ENCODE measurements around the gene F2RL2. TPM values are rescaled to one million over a fixed set of nuclear protein-coding genes. Genes with fewer than 3 reads are reported as not detected.

Gene F2RL2
- not detected for total RNA-seq

GRCh38 chr5:76622973-76623596 is at the start of gene F2RL2:
F2RL2 (minus strand) TSS chr5:76623403; CDS start chr5:76623230, 173 bp downstream.
- CTCF ChIA-PET, result no interaction called here
- Mint-ChIP-seq H3K27me3 (no peaks in the 10 kb centered on the region), H3K9me3 (no peaks in the 10 kb centered on the region), H3K36me3 (ENCODE audit: low read depth) (peaks cover 11% of the 10 kb centered on the region), H3K4me3 (no peak within 1 kb of the TSS), H3K4me1 (ENCODE audit: low read depth) (peaks cover 18% of the 10 kb centered on the region), H3K27ac (no peak within 1 kb of the TSS)
- ATAC-seq (no peak), DNase-seq (no peak)
- intact Hi-C loops (cut with micrococcal nuclease), result no loop called here
- POLR2A ChIA-PET, result no interaction called here
- TF ChIP-seq, protein P1, sequence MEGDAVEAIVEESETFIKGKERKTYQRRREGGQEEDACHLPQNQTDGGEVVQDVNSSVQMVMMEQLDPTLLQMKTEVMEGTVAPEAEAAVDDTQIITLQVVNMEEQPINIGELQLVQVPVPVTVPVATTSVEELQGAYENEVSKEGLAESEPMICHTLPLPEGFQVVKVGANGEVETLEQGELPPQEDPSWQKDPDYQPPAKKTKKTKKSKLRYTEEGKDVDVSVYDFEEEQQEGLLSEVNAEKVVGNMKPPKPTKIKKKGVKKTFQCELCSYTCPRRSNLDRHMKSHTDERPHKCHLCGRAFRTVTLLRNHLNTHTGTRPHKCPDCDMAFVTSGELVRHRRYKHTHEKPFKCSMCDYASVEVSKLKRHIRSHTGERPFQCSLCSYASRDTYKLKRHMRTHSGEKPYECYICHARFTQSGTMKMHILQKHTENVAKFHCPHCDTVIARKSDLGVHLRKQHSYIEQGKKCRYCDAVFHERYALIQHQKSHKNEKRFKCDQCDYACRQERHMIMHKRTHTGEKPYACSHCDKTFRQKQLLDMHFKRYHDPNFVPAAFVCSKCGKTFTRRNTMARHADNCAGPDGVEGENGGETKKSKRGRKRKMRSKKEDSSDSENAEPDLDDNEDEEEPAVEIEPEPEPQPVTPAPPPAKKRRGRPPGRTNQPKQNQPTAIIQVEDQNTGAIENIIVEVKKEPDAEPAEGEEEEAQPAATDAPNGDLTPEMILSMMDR (IDR thresholded peaks at IDR 0.05), result no peak

- ATAC-seq (no peak), DNase-seq (no peak)
- ChIA-PET POLR2A (no interaction called here), CTCF (no interaction called here)
- Mint-ChIP-seq H3K27ac (no peak overlapping the region), H3K27me3 (no peaks in the 10 kb centered on the region), H3K36me3 (ENCODE audit: low read depth) (peaks cover 37% of the 10 kb centered on the region), H3K4me1 (ENCODE audit: low read depth) (no peaks in the 10 kb centered on the region), H3K9me3 (no peaks in the 10 kb centered on the region), H3K4me3 (no peak overlapping the region)
- intact Hi-C loops (cut with micrococcal nuclease), result no loop called here
- TF ChIP-seq, protein P1 (IDR thresholded peaks at IDR 0.05), result no peak
Measured at GRCh38 chr5:76672242-76672641, 49.0 kb upstream of the F2RL2 start.

DNA sequence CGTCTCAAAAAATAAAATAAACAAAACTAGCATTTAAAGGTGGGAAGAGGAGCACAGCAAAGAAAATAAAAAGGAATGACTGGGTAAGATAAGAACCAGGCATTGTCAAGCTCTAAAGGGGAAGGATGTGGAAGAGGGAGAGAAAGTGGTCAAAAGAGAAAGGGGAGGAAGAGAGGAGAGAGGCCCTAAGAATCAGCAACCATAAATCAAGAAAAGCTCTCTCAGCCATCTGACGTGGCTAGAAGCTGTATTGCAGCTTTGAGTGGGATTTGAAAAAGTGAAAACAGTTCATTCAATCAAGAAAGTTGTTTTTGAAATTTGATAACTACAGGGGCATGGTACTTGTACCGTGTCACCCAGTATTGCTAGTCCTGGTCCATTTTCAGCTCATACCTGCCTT is 47.3 kb upstream of the F2RL2 start:
- no peaks in the 10 kb centered on the region for H3K4me1 Mint-ChIP-seq (ENCODE audit: low read depth)
- H3K27me3 Mint-ChIP-seq, result no peaks in the 10 kb centered on the region
- H3K27ac Mint-ChIP-seq, result no peak overlapping the region
- ATAC-seq, result no peak
- no peak overlapping the region for H3K4me3 Mint-ChIP-seq
- intact Hi-C loops (cut with micrococcal nuclease), result no loop called here
- TF ChIP-seq, protein P1 (IDR thresholded peaks at IDR 0.05), result no peak
- ChIA-PET CTCF (interaction anchor here (1.1 to 2.9 kb wide), 2 partner anchors 69 to 104 kb away, joined by 4 to 14 read pairs; no protein-coding TSS in a partner anchor), POLR2A (no interaction called here)
- no peak for DNase-seq
- H3K36me3 Mint-ChIP-seq (ENCODE audit: low read depth), result peaks cover 30% of the 10 kb centered on the region
- no peaks in the 10 kb centered on the region for H3K9me3 Mint-ChIP-seq

- no peak for DNase-seq
- Mint-ChIP-seq H3K4me1 (ENCODE audit: low read depth) (no peaks in the 10 kb centered on the region), H3K9me3 (no peaks in the 10 kb centered on the region), H3K27ac (no peak overlapping the region), H3K27me3 (no peaks in the 10 kb centered on the region), H3K4me3 (no peak overlapping the region), H3K36me3 (ENCODE audit: low read depth) (peaks cover 34% of the 10 kb centered on the region)
- TF ChIP-seq, protein P1 (IDR thresholded peaks at IDR 0.05), result no peak
- ATAC-seq, result no peak
- intact Hi-C loops (cut with micrococcal nuclease), result no loop called here
- ChIA-PET CTCF (interaction anchor here (2.9 kb wide), 1 partner anchor 105 kb away, joined by 14 read pairs; no protein-coding TSS in a partner anchor), POLR2A (no interaction called here)
Measured at GRCh38 chr5:76669245-76669644, 46.0 kb upstream of the F2RL2 start.

- no peak overlapping the region for H3K4me3 Mint-ChIP-seq
- ChIA-PET CTCF (interaction anchor here (1.3 kb wide), 1 partner anchor 26 kb away, joined by 4 read pairs; no protein-coding TSS in a partner anchor), POLR2A (no interaction called here)
- H3K27ac Mint-ChIP-seq, result no peak overlapping the region
- H3K4me1 Mint-ChIP-seq (ENCODE audit: low read depth), result no peaks in the 10 kb centered on the region
- ATAC-seq (no peak), DNase-seq (no peak)
- no peaks in the 10 kb centered on the region for H3K9me3 Mint-ChIP-seq
- TF ChIP-seq, protein P1 (IDR thresholded peaks at IDR 0.05), result no peak
- H3K36me3 Mint-ChIP-seq (ENCODE audit: low read depth), result peaks cover 30% of the 10 kb centered on the region
- intact Hi-C loops (cut with micrococcal nuclease), result no loop called here
- no peaks in the 10 kb centered on the region for H3K27me3 Mint-ChIP-seq
Measured at GRCh38 chr5:76667495-76667894, 44.3 kb upstream of the F2RL2 start.
